ENCODE data around the gene TOB1. TPM values are rescaled to one million over a fixed set of nuclear protein-coding genes. Genes with fewer than 3 reads are reported as not detected.
A peak's percentile ranks its signal among the peaks of the same experiment; 100 is the strongest.

Gene TOB1
- polyA plus RNA-seq, 1 experiment, result 20.3 TPM

GRCh38 chr17:50837286-50837979 is 28.7 kb downstream of the TOB1 start:
- no peaks in the 10 kb centered on the region; the same call in 1 of the 2 replicates for H3K9me3 ChIP-seq (ENCODE audit: control insufficient read depth, insufficient read depth, low read length)
- ChIA-PET POLR2A (interaction anchor here (1.0 kb wide), 1 partner anchor 29 kb away, joined by 4 read pairs; the partner anchor contains the start of gene TOB1), CTCF (interaction anchor here (0.6 to 3.1 kb wide), 2 partner anchors 15 to 55 kb away, joined by 3 to 25 read pairs; no protein-coding TSS in a partner anchor)
- no peak overlapping the region for H3K27ac ChIP-seq (ENCODE audit: low read depth, low read length)
- TF ChIP-seq CTCF (IDR thresholded peaks at IDR 0.05; ENCODE audit: low read depth, low read length), result no peak
- DNase-seq (ENCODE audit: low read depth, low spot score), result no peak
- H3K4me3 ChIP-seq (ENCODE audit: low read depth, low read length), result no peak overlapping the region
- peaks cover 3% of the 10 kb centered on the region for H3K27me3 ChIP-seq (ENCODE audit: control insufficient read depth, insufficient read depth, low read length)

GRCh38 chr17:50836826-50837225 is 29.3 kb downstream of the TOB1 start:
- Histone ChIP-seq H3K27ac (ENCODE audit: low read depth, low read length) (no peak overlapping the region), H3K27me3 (ENCODE audit: control insufficient read depth, insufficient read depth, low read length) (peaks cover 3% of the 10 kb centered on the region), H3K9me3 (ENCODE audit: control insufficient read depth, insufficient read depth, low read length) (no peaks in the 10 kb centered on the region; the same call in 1 of the 2 replicates), H3K4me3 (ENCODE audit: low read depth, low read length) (no peak overlapping the region)
- DNase-seq (ENCODE audit: low read depth, low spot score), result no peak
- ChIA-PET CTCF (interaction anchor here (0.6 to 3.1 kb wide), 2 partner anchors 16 to 54 kb away, joined by 3 to 25 read pairs; no protein-coding TSS in a partner anchor), POLR2A (interaction anchor here (1.0 kb wide), 1 partner anchor 29 kb away, joined by 4 read pairs; the partner anchor contains the start of gene TOB1)
- no peak for TF ChIP-seq CTCF (IDR thresholded peaks at IDR 0.05; ENCODE audit: low read depth, low read length)

- no peak for TF ChIP-seq CTCF (IDR thresholded peaks at IDR 0.05; ENCODE audit: low read depth, low read length)
- Histone ChIP-seq H3K9me3 (ENCODE audit: control insufficient read depth, insufficient read depth, low read length) (no peaks in the 10 kb centered on the region; the same call in 1 of the 2 replicates), H3K27ac (ENCODE audit: low read depth, low read length) (peak within 1 kb of the TSS; percentile 21), H3K27me3 (ENCODE audit: control insufficient read depth, insufficient read depth, low read length) (peaks cover 3% of the 10 kb centered on the region), H3K4me3 (ENCODE audit: low read depth, low read length) (peak within 1 kb of the TSS; percentile 17; the same call in 1 of the 2 replicates)
- ChIA-PET POLR2A (interaction anchor here (0.8 to 1.0 kb wide), 2 partner anchors 8 to 119 kb away, joined by 3 read pairs; no protein-coding TSS in a partner anchor), CTCF (interaction anchor here (0.5 to 1.9 kb wide), 7 partner anchors 13 to 284 kb away, joined by 3 to 26 read pairs (median 3); no protein-coding TSS in a partner anchor)
- no peak for DNase-seq (ENCODE audit: low read depth, low spot score)
Measured at GRCh38 chr17:50835301-50836234, 30.6 kb downstream of the TOB1 start, which contains the start of gene WFIKKN2. TSS of gene WFIKKN2 (plus strand) at chr17:50835586. CDS start at chr17:50835938, 352 bp downstream.

- peak; percentile 4 for DNase-seq (ENCODE audit: low read depth, low spot score)
- ChIA-PET POLR2A (interaction anchor here (0.5 to 1.0 kb wide), 3 partner anchors 9 to 120 kb away, joined by 3 to 7 read pairs (median 3); no protein-coding TSS in a partner anchor), CTCF (interaction anchor here (0.5 to 1.9 kb wide), 7 partner anchors 13 to 283 kb away, joined by 3 to 26 read pairs (median 3); no protein-coding TSS in a partner anchor)
- Histone ChIP-seq H3K27ac (ENCODE audit: low read depth, low read length) (peak overlapping the region; percentile 21), H3K4me3 (ENCODE audit: low read depth, low read length) (peak overlapping the region; percentile 17; the same call in 1 of the 2 replicates), H3K27me3 (ENCODE audit: control insufficient read depth, insufficient read depth, low read length) (peaks cover 3% of the 10 kb centered on the region), H3K9me3 (ENCODE audit: control insufficient read depth, insufficient read depth, low read length) (no peaks in the 10 kb centered on the region; the same call in 1 of the 2 replicates)
- no peak for TF ChIP-seq CTCF (IDR thresholded peaks at IDR 0.05; ENCODE audit: low read depth, low read length)
Measured at GRCh38 chr17:50834429-50835300, 31.5 kb downstream of the TOB1 start.
